Measurements from ENCODE around the gene FRMD3. TPM values are rescaled to one million over a fixed set of nuclear protein-coding genes. Genes with fewer than 3 reads are reported as not detected.

The FRMD3 gene
- total and polyA plus RNA-seq, 2 donors (not counting 3 experiments of a cell fraction or from before 2014, with no cell fraction given), result 3.0 to 6.1 TPM

DNA sequence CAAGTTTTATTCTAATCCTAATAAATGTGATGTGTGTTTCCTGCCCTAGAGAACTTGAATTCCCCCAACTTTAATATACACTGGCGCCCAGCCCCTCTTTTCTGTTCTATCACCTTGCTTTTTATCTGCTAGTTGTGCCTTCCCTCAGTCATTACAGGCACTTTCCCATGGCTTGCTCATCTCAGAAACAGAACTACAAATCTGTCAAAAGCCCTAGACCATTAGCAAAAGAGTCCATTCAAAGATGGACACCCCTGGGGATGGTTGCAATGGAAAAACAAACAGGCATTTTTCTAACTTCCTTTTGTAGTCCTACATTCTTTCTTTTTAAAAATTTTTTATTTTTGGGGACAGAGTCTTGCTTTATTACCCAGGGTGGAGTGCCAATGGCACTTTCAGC is 48.2 kb downstream of the FRMD3 start:
- H3K27me3 ChIP-seq (ENCODE audit: control insufficient read depth in 2 of 2, insufficient read depth in 2 of 2, low read length in 2 of 2), result no peaks in the 10 kb centered on the region
- no peaks in the 10 kb centered on the region for H3K79me2 ChIP-seq (ENCODE audit: control insufficient read depth, insufficient read depth, low read length)
- H3K9me1 ChIP-seq (replicated peaks; ENCODE audit: control insufficient read depth, extremely low read depth, insufficient read depth, low read length), result no peaks in the 10 kb centered on the region
- intact Hi-C loops (cut with micrococcal nuclease) (no loop called here), dilution Hi-C loops (cut with MboI; ENCODE audit: extremely low pct_ligation_motif_present, low sequenced_read_pairs) (no loop called here)
- FAIRE-seq, result no peak
- no peak overlapping the region for H3K27ac ChIP-seq (ENCODE audit: insufficient read depth, low read depth, low read length)
- TF ChIP-seq POLR2A (IDR thresholded peaks at IDR 0.05; ENCODE audit: low read depth, low read length) (no peak), FOS (IDR thresholded peaks at IDR 0.05; ENCODE audit: borderline replicate concordance, insufficient read depth, low read length) (no peak), POLR2AphosphoS5 (IDR thresholded peaks at IDR 0.05; ENCODE audit: insufficient read depth, low read depth, low read length) (no peak), MYC (IDR thresholded peaks at IDR 0.05; ENCODE audit: low read depth, low read length) (no peak), GATA2 (IDR thresholded peaks at IDR 0.05; ENCODE audit: insufficient read depth, insufficient read length, low read depth, low read length) (no peak), CTCF (IDR thresholded peaks at IDR 0.05; ENCODE audit: extremely low read depth in 1 of 2, insufficient read depth in 1 of 2, low read depth in 1 of 2, low read length in 2 of 2) (no peak), MAX (IDR thresholded peaks at IDR 0.05; ENCODE audit: insufficient read depth, insufficient read length) (no peak), JUN (IDR thresholded peaks at IDR 0.05; ENCODE audit: borderline replicate concordance, insufficient read depth, insufficient read length, low read depth) (no peak), EZH2 (IDR thresholded peaks at IDR 0.05; ENCODE audit: borderline replicate concordance, low read depth, low read length, severe bottlenecking) (no peak)
- no peaks in the 10 kb centered on the region for H4K20me1 ChIP-seq (replicated peaks; ENCODE audit: control insufficient read depth, extremely low read depth, insufficient read depth, low read length)
- ChIA-PET CTCF (no interaction called here), POLR2A (no interaction called here)
- no peaks in the 10 kb centered on the region for H3K36me3 ChIP-seq (ENCODE audit: control insufficient read depth in 2 of 2, extremely low read depth in 1 of 2, insufficient read depth in 2 of 2, low read length in 2 of 2)
- no TSS peak for BruUV-seq (replicated peaks)
- H2AFZ ChIP-seq (ENCODE audit: low read depth, low read length), result no peak overlapping the region
- no peak overlapping the region for H3K9ac ChIP-seq (replicated peaks; ENCODE audit: extremely low read depth, insufficient read depth, low read length)
- no peaks in the 10 kb centered on the region for H3K4me1 ChIP-seq (ENCODE audit: control insufficient read depth, extremely low read depth, insufficient read depth, low read length)
- no peak overlapping the region for H3K4me2 ChIP-seq (ENCODE audit: insufficient read depth, low read length)
- H3K4me3 ChIP-seq (replicated peaks in 1 of 3; ENCODE audit: insufficient read depth in 1 of 3, low read depth in 1 of 3, low read length in 3 of 3), result no peak overlapping the region
- no peaks in the 10 kb centered on the region for H3K9me3 ChIP-seq (replicated peaks; ENCODE audit: control insufficient read depth, insufficient read depth, low read length)
- DNase-seq (ENCODE audit: low read depth, low spot score), result no peak

Data from endothelial cell of umbilical vein (primary cell).